DND-41 (cell line): Measurements from ENCODE around the gene BEND5.

Experiments
- EZH2 ChIP-seq: IDR thresholded peaks from 3 replicates; pipeline ENCODE4 v1.6.1; 2012; ENCODE audit warnings: borderline replicate concordance, low read depth, mild to moderate bottlenecking, moderate library complexity, low read length, inconsistent platforms; ENCODE audit not compliant: severe bottlenecking
- TF ChIP-seq, protein P1 (sequence below): IDR thresholded peaks from 2 replicates; pipeline ENCODE4 v1.5.1; 2012; ENCODE audit warnings: borderline replicate concordance, low read length, moderate library complexity, mild to moderate bottlenecking; ENCODE audit not compliant: poor library complexity, severe bottlenecking; ENCODE audit errors: extremely low read depth

DNA sequence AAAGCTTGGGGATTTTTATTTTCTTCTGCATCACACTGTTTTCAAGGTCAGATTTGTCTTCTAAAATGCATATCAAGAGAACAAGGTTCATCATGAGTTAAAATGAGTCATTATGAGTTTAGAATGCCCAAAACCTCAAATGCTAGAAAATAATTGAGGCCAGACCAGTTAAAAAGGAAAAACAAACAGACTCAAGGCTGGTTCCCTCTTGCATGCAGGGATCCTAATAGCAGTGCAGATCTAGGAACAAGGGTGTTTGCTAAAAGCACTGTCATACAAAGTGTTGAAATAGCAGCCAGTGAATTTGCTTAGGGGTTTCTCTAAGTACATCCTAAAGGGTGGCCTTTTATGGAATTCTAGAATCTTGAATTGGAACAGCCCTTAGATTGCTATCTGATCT lies 15.3 kb downstream of the BEND5 start:
- TF ChIP-seq, protein P1, sequence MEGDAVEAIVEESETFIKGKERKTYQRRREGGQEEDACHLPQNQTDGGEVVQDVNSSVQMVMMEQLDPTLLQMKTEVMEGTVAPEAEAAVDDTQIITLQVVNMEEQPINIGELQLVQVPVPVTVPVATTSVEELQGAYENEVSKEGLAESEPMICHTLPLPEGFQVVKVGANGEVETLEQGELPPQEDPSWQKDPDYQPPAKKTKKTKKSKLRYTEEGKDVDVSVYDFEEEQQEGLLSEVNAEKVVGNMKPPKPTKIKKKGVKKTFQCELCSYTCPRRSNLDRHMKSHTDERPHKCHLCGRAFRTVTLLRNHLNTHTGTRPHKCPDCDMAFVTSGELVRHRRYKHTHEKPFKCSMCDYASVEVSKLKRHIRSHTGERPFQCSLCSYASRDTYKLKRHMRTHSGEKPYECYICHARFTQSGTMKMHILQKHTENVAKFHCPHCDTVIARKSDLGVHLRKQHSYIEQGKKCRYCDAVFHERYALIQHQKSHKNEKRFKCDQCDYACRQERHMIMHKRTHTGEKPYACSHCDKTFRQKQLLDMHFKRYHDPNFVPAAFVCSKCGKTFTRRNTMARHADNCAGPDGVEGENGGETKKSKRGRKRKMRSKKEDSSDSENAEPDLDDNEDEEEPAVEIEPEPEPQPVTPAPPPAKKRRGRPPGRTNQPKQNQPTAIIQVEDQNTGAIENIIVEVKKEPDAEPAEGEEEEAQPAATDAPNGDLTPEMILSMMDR, result no peak
- TF ChIP-seq EZH2, result no peak
